GM21786 (cell line): ENCODE measurements around the gene GAA.
"Not testable (repeated sequence)": the region's sequence is repeated elsewhere in the genome, so short reads cannot be mapped to it uniquely, and the experiment has no call there.

ENCODE experiments used
- ATAC-seq: cut with Tn5 transposase; IDR thresholded peaks from one replicate; pipeline ENCODE4 v1.9.1; 2021; ENCODE audit not compliant: unreplicated experiment

Gene GAA

GRCh38 chr17:80142929-80143328 lies 41.5 kb downstream of the GAA start:
- ATAC-seq: no peak

GRCh38 chr17:80145076-80146075 lies 44.0 kb downstream of the GAA start:
- ATAC-seq: no peak

GRCh38 chr17:80146121-80147034 lies 45.0 kb downstream of the GAA start:
- peak; percentile 1 for ATAC-seq

- ATAC-seq: peak; percentile 83
These were observed 45.8 kb downstream of the GAA start, which contains the start of gene EIF4A3 for GRCh38 chr17:80147035-80147822. EIF4A3 (minus strand) TSS chr17:80147128; CDS start chr17:80146961, 167 bp downstream.

GRCh38 chr17:80151333-80151732 lies 50.0 kb downstream of the GAA start:
- ATAC-seq: no peak

- ATAC-seq: no peak
These were observed 50.8 kb downstream of the GAA start for GRCh38 chr17:80152081-80152702.

- peak; percentile 65 for ATAC-seq
These were observed 51.6 kb downstream of the GAA start for GRCh38 chr17:80153004-80153403.

DNA sequence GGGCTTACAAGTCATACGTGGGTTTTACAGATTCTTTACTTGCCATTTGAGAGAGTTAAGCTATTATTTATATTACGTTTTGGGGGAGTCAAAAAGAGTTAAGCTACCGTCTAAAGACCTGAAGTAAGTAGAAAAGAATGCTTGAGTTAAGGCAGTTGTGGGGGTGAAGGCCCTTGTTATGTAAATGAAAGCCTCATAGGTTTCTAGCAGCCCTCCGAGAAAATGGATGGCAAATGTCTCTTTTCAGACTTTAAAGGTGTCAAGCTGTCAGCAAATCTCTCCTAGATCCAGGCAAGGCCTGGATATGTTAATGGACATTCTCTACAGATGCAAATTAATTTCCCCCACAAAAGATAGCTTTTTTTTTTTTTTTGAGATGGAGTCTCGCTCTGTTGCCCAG lies 52.8 kb downstream of the GAA start:
- ATAC-seq: no peak

DNA sequence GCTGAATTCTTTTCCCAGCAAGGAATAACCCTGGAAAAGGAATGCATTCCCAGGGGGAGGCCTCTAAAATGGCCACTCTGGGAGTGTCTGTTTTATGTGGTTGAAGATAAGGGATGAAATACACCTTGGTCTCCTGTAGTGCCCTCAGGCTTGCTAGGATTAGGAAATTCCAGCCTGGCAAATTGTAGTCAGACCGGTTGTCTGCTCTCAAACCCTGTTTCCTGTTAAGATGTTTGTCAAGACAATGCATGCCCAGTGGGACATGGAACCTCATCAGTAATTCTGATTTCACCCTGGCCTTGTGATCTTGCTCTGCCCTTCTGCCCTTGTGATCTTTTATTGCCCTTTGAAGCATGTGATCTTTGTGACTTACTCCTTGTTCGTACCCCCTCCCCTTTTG lies 54.2 kb downstream of the GAA start:
- ATAC-seq: not testable (repeated sequence)

GRCh38 chr17:80158846-80159245 lies 57.5 kb downstream of the GAA start:
- ATAC-seq: no peak

DNA sequence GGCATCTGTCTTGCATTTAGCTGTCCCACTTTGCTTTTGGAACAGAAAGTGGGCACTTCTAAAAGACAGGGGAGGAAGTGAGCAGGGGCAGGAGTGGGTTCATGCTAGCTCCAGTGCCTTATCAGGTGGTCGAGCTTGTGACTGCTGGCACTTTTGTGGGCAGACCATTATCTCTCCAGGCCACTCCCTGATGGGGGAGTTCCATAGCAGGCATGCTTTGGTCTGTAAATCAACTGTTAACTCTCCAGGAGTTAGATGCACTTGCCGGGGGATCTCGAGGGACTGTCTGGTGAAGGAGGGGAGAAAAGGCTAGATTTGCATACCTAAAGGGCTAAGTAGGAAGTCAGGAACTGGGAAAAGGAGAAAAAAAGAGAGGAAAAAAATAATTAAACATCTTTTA lies 59.2 kb downstream of the GAA start:
- no peak for ATAC-seq

- ATAC-seq: no peak
These were observed 62.0 kb downstream of the GAA start for GRCh38 chr17:80163336-80163735.

- ATAC-seq: no peak
These were observed 62.8 kb downstream of the GAA start for GRCh38 chr17:80164185-80164584.

GRCh38 chr17:80166446-80166845 lies 65.1 kb downstream of the GAA start:
- no peak for ATAC-seq

DNA sequence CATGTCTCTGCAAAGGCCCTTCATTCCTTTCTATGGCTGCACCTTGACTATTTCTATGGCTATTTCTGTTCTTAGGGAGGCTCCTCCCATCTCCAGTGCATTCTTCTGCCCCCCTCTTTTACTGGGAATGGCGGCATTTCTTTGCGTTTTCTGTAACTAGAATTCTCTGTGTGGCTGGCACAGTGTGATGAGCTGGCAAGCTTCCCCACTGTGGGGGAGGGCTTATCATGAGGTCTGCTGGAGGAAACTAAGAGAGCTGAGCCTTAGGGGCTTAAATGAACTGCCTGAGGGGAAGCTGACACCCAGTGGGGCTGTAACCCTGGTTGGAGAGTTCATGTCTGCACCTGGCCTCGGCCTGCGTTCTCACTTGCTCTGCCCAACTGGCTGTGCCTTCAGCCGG lies 67.0 kb downstream of the GAA start:
- ATAC-seq: no peak

- ATAC-seq: no peak
These were observed 67.7 kb downstream of the GAA start for GRCh38 chr17:80169107-80169506.
